ENCODE data around the gene CCDC91.
"Not testable (repeated sequence)": the region's sequence is repeated elsewhere in the genome, so short reads cannot be mapped to it uniquely, and the experiment has no call there.

Gene CCDC91

GRCh38 chr12:28186500-28186899 is 3.8 kb upstream of the CCDC91 start:
- DNase-seq: no peak

GRCh38 chr12:28189784-28190320 is 404 bp upstream of the CCDC91 start:
- DNase-seq: no peak

- no peak for DNase-seq
Measured at GRCh38 chr12:28191051-28192048, 1.1 kb downstream of the CCDC91 start.

GRCh38 chr12:28192125-28192524 is 1.9 kb downstream of the CCDC91 start:
- no peak for DNase-seq

- DNase-seq: not testable (repeated sequence)
Measured at GRCh38 chr12:28194621-28195020, 4.4 kb downstream of the CCDC91 start.

GRCh38 chr12:28201136-28201535 is 10.9 kb downstream of the CCDC91 start:
- DNase-seq: not testable (repeated sequence)

GRCh38 chr12:28202374-28203130 is 12.3 kb downstream of the CCDC91 start:
- no peak for DNase-seq

GRCh38 chr12:28209782-28210181 is 19.5 kb downstream of the CCDC91 start:
- DNase-seq: no peak

GRCh38 chr12:28212182-28212581 is 21.9 kb downstream of the CCDC91 start:
- DNase-seq: no peak

- DNase-seq: no peak
Measured at GRCh38 chr12:28215021-28215420, 24.8 kb downstream of the CCDC91 start.

- DNase-seq: no peak
Measured at GRCh38 chr12:28216016-28216415, 25.8 kb downstream of the CCDC91 start.

- DNase-seq: no peak
Measured at GRCh38 chr12:28217805-28218204, 27.5 kb downstream of the CCDC91 start.

GRCh38 chr12:28218875-28219274 is 28.6 kb downstream of the CCDC91 start:
- no peak for DNase-seq

GRCh38 chr12:28219827-28220226 is 29.6 kb downstream of the CCDC91 start:
- DNase-seq: no peak

- no peak for DNase-seq
Measured at GRCh38 chr12:28222081-28222700, 31.9 kb downstream of the CCDC91 start.

GRCh38 chr12:28223025-28223554 is 32.8 kb downstream of the CCDC91 start:
- DNase-seq: no peak

- no peak for DNase-seq
Measured at GRCh38 chr12:28223858-28224257, 33.6 kb downstream of the CCDC91 start.

- no peak for DNase-seq
Measured at GRCh38 chr12:28226705-28227104, 36.4 kb downstream of the CCDC91 start.

GRCh38 chr12:28227251-28227650 is 37.0 kb downstream of the CCDC91 start:
- DNase-seq: no peak

- no peak for DNase-seq
Measured at GRCh38 chr12:28231248-28231647, 41.0 kb downstream of the CCDC91 start.

- peak; percentile 7 for DNase-seq
Measured at GRCh38 chr12:28232211-28232928, 42.1 kb downstream of the CCDC91 start.

GRCh38 chr12:28234444-28234843 is 44.2 kb downstream of the CCDC91 start:
- no peak for DNase-seq

Measured in NCI-H1436 (cell line).